ENCODE measurements around the gene SGPP2.

SGPP2 gene

DNA sequence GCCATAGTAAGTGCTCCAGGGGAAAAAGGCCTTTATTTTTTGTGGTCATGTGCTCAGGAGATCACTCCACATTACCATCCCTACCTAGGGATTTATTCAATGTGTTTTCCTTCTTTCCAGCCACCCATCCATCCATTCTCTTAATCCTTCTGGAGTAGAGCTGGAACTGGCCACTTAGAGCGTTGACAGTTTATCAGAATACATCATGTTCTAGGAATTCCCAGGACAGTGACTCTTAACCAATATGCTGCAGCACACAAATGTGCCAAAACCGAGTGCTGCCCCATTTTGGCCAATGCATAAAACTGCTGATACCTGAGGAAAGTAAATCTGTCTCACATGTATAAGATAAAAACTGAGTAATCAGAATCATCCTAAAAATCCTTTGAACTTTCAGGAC lies 167.8 kb downstream of the SGPP2 start:
- no peak for DNase-seq

DNA sequence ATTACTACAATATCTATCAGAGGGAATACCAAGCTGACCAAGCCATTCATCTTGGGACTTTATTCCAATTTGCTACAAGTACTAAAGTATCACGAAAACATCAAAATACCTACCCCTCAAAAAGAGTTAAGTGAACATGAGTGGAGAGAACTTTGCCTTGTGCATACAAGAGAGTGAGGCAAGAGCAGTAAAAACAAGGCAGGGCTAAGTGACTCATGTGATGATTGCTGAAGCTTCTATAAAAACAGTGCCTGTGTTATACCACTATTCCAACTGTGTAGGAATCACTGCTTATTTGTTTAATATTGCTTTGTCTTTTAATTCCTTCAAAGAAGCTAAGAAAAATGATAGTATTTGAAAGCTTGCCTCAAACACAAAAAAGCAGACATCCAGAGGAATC lies 170.3 kb downstream of the SGPP2 start:
- DNase-seq = no peak

GRCh38 chr2:222595581-222595980 lies 171.2 kb downstream of the SGPP2 start:
- no peak for DNase-seq

- DNase-seq = no peak
These were observed 174.3 kb downstream of the SGPP2 start for GRCh38 chr2:222598611-222599010.

- DNase-seq = no peak
These were observed 179.2 kb downstream of the SGPP2 start for GRCh38 chr2:222603501-222603900.

DNA sequence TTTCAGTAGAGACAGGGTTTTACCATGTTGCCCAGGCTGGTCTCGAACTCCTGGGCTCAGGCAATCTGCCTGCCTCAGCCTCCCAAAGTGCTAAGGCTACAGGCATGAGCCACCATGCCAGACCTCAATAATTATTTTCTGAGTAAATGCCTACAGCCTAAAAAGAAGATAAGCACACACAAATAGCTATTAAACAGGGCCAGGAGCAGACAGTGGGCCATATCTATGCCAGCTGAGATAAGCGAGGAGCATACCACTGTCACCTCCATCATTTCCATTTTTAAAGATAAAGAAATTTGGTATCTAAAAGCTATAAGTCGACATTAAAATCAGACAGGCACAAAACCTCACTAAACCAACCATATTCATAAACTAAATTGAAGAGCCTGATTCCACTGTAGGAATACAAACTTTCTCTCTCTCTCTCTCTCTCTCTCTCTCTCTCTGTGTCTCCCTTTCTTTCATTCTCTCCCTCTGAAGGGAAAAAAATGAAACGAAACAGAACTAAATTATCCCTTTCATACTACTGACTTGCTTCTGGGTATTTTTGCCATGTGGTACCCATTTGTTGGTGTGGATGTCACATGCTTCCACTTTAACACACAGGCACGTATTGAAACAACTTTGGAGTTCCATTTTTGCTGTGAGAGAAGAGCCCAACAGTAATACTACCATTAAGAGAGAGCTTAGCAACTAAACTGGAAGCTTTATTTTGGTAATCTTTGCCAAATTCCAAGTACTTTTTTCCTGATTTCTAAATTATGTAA lies 180.6 kb downstream of the SGPP2 start:
- DNase-seq = no peak

- DNase-seq = no peak
These were observed 182.0 kb downstream of the SGPP2 start for GRCh38 chr2:222606306-222606705.

DNA sequence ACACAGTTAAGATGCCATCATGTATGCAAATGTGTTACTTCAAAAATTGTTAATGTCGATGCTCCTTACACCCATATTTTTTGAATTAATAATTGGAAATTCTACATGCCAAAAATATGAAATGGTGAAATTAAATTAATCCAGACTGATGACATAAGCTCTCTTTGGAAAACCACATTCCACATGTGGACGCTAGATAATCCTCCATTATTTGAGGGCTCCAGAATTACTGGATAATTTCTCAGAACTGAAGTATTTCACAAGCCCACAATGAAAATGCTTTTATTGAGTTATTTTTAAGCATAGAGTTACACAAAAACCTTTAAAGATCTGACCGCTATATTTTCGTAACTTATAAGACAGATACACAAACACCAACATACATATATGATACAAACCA lies 183.7 kb downstream of the SGPP2 start:
- no peak for DNase-seq

DNA sequence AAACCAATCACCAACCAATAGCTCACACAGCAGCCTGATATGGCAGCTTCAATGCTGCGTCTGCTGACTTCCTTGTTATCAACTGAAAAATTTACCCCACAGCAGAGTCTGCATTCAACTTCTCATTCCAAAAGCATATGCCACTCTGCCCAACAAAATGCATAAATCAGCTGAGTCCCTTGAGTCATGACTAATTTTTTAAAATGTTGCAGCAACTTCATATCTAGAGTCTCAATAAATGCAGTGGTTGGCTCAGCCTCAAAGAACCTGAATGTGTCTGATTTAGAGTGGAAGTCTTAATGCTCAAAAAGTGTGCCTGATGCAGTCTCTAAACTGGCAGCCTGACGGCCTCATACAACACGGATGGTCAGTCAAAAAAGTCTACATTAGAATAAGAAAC lies 185.0 kb downstream of the SGPP2 start:
- DNase-seq = no peak

Measured in CD4-positive, alpha-beta T cell treated with Interleukin-17A for 1 hour (primary cell).